A673 (cell line): Measurements from ENCODE around the gene ZNF212. TPM values are rescaled to one million over a fixed set of nuclear protein-coding genes. Genes with fewer than 3 reads are reported as not detected.

ENCODE experiments used
- BruUV-seq: library from RNA; stranded (reverse); fragments of 400-500 nt; replicated peaks from 2 replicates; lab custom pipeline; 2021; lab: Mats Ljungman, UMichigan
- CTCF ChIA-PET: fragments of 300-600 bp; sonication (Branson Sonifier 250); formaldehyde crosslinking; loops from one replicate; lab custom pipeline; 2022; ENCODE audit warnings: antibody characterized with exemption; lab: Charles Lee
- POLR2A ChIA-PET: fragments of 300-600 bp; sonication (Branson Sonifier 250); formaldehyde crosslinking; loops from one replicate; lab custom pipeline; 2022; ENCODE audit warnings: antibody characterized with exemption; ENCODE audit not compliant: low non-redundant PET; lab: Charles Lee
- DNase-seq: peaks from one replicate; pipeline ENCODE4 v3.0.0-alpha.2; 2015; ENCODE audit warnings: low spot score
- H3K27ac ChIP-seq: fragments of 200-600 bp; sonication (generic); 2 replicates; pipeline ENCODE4 v1.5.1; 2016; ENCODE audit warnings: mixed run types, low read depth, mild to moderate bottlenecking, mixed read lengths, antibody characterized with exemption, low read length; ENCODE audit not compliant: poor library complexity, severe bottlenecking
- H3K27me3 ChIP-seq: fragments of 200-600 bp; sonication (generic); replicated peaks from 2 replicates; pipeline ENCODE4 v1.6.1; 2017; ENCODE audit warnings: mixed run types, low read depth, mild to moderate bottlenecking, mixed read lengths, antibody characterized with exemption, low read length; ENCODE audit not compliant: insufficient read depth, poor library complexity
- H3K36me3 ChIP-seq: fragments of 200-600 bp; sonication (generic); 2 replicates; pipeline ENCODE4 v1.6.1; 2016; ENCODE audit warnings: mixed run types, mild to moderate bottlenecking, mixed read lengths, antibody characterized with exemption, low read length; ENCODE audit not compliant: insufficient read depth, poor library complexity, severe bottlenecking
- H3K4me1 ChIP-seq: fragments of 200-600 bp; sonication (generic); 2 replicates; pipeline ENCODE4 v1.6.1; 2017; ENCODE audit warnings: mixed run types, mild to moderate bottlenecking, mixed read lengths, antibody characterized with exemption, low read length; ENCODE audit not compliant: insufficient read depth, poor library complexity, severe bottlenecking
- H3K4me3 ChIP-seq: fragments of 200-600 bp; sonication (generic); 2 replicates; pipeline ENCODE4 v1.5.1; 2016; ENCODE audit warnings: low read depth, mixed run types, mild to moderate bottlenecking, mixed read lengths, low read length; ENCODE audit not compliant: poor library complexity, severe bottlenecking
- H3K9me3 ChIP-seq: fragments of 200-600 bp; sonication (generic); 2 replicates; pipeline ENCODE4 v1.6.1; 2016; ENCODE audit warnings: mixed run types, low read depth, mild to moderate bottlenecking, mixed read lengths, antibody characterized with exemption, low read length; ENCODE audit not compliant: poor library complexity, severe bottlenecking
- EZH2 ChIP-seq: fragments of 200-600 bp; sonication (generic); IDR thresholded peaks from 2 replicates; pipeline ENCODE4 v1.6.1; 2017; ENCODE audit warnings: borderline replicate concordance, low read depth, mild to moderate bottlenecking, mixed read lengths, antibody characterized with exemption, low read length; ENCODE audit not compliant: poor library complexity, severe bottlenecking
- intact Hi-C: fragments of 100-400 bp; cut with micrococcal nuclease; formaldehyde crosslinking; loops from one replicate; pipeline ENCODE4 v1.10.0; 2022; ENCODE audit not compliant: unreplicated experiment
- total RNA-seq: library from RNA; stranded (reverse); gene quantifications from 2 replicates; pipeline ENCODE4 v1.2.3, GENCODE V29; 2021
- TF ChIP-seq, protein P1 (sequence below): fragments of 300-800, 200-600 bp; sonication (generic); conservative IDR thresholded peaks from 2 replicates; pipeline ENCODE4 v1.5.1; 2017; ENCODE audit warnings: low read depth, mild to moderate bottlenecking, antibody characterized with exemption, low read length, moderate library complexity, mixed read lengths

The ZNF212 gene
- total RNA-seq, 1 experiment from 2014 or later, result 12.3 TPM

DNA sequence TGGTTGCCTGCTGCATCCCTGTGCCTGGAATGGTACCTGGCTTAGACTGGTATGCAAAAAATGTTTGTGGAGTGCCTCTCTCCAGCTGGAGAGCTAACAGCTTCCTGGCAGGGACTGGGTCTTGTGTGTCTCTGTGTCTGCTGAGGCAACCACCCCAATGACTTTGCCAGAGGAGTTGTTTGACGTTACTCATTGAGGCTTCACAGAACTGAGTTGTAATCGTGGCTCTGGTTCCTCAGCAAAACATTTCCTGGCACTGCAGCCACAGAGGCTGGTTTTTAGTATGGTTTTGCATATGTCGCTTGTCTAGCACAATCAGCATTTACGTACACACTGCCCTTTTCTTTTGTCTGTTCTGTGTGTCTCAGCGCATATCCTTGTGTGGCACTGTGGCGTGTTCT lies 36.6 kb upstream of the ZNF212 start:
- no TSS peak for BruUV-seq
- Histone ChIP-seq H3K27ac (no peak overlapping the region), H3K9me3 (no peaks in the 10 kb centered on the region), H3K4me1 (no peaks in the 10 kb centered on the region), H3K27me3 (no peaks in the 10 kb centered on the region), H3K4me3 (no peak overlapping the region), H3K36me3 (peaks cover 80% of the 10 kb centered on the region)
- POLR2A ChIA-PET, result interaction anchor here (0.6 kb wide), 1 partner anchor 33 kb away, joined by 3 read pairs; no protein-coding TSS in a partner anchor
- intact Hi-C loops, result no loop called here
- CTCF ChIA-PET, result no interaction called here
- DNase-seq, result no peak
- TF ChIP-seq, protein P1, sequence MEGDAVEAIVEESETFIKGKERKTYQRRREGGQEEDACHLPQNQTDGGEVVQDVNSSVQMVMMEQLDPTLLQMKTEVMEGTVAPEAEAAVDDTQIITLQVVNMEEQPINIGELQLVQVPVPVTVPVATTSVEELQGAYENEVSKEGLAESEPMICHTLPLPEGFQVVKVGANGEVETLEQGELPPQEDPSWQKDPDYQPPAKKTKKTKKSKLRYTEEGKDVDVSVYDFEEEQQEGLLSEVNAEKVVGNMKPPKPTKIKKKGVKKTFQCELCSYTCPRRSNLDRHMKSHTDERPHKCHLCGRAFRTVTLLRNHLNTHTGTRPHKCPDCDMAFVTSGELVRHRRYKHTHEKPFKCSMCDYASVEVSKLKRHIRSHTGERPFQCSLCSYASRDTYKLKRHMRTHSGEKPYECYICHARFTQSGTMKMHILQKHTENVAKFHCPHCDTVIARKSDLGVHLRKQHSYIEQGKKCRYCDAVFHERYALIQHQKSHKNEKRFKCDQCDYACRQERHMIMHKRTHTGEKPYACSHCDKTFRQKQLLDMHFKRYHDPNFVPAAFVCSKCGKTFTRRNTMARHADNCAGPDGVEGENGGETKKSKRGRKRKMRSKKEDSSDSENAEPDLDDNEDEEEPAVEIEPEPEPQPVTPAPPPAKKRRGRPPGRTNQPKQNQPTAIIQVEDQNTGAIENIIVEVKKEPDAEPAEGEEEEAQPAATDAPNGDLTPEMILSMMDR, result no peak
- no peak for TF ChIP-seq EZH2

DNA sequence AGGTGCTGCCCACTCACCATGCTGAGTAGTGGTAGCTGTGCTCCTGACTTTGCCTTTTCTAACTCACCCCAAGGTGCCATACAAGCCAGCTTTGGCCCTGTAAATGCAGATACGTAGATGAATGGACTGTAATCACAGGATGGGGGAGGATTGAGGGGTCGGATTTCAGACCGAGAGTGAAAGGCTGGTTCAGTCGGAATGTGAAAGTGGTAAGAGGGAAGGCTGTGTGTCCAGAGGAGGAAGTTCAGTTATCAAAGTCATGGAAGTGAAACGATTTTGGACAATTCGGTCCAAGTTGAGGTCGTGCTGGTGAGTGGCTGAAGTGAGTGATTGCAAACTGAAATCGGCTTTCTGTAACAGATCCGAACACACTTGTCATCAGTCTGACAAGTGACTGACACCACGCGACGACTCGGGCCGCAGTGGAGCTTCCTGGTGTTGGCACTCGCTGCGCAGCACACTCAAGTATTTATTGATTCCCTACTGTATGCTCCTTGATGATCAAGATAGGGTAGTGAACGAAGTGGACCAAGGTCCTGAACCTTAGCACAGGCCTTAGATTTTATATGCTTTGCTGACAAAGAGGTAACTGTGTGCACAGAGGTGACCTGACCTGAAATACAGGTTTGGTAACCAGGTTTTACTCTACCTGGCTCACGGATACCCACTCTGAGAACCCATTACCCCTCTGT lies 33.6 kb upstream of the ZNF212 start:
- peaks cover 69% of the 10 kb centered on the region for H3K36me3 ChIP-seq
- no peaks in the 10 kb centered on the region for H3K4me1 ChIP-seq
- H3K27ac ChIP-seq, result no peak overlapping the region
- POLR2A ChIA-PET, result no interaction called here
- no peaks in the 10 kb centered on the region for H3K9me3 ChIP-seq
- no peak overlapping the region for H3K4me3 ChIP-seq
- intact Hi-C loops, result no loop called here
- TF ChIP-seq, protein P1, result no peak
- TF ChIP-seq EZH2, result no peak
- H3K27me3 ChIP-seq, result no peaks in the 10 kb centered on the region
- CTCF ChIA-PET, result no interaction called here
- DNase-seq, result no peak
- BruUV-seq, result no TSS peak

DNA sequence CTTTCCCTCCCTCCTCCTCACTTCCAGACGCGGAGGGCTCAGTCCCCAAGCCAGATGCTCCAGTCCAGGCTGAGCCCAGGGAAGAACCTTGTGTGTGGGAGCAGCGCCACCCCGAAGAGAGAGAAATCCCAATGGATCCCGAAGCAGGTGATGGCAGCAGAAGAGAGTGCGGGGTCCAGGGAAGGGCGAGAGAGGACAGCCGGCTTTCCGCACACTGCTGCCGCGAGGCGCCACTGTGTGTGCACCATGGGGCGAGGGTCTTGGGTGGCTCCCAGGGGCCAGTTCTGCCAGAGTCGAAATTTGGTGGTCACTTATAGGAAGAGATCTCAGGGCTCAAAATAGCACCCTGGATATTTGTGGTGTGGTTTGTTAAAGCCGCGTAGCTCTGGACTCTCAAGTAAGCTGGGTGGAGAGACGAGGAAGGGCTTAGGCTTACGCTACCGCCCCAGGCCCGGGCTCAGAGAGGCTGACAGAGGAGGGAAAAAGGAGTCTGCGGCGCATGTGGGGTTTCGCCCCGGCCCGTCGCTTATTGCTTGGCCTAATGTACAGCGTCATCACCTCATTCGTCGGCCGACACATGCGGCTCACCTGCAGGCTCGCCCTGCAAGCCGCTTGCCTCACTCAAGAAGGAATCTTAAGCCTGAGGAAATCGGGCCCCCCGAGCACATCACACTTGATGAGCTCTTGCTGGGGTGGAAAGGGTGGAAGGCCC lies 32.0 kb upstream of the ZNF212 start:
- H3K36me3 ChIP-seq, result peaks cover 72% of the 10 kb centered on the region
- TF ChIP-seq, protein P1, result no peak
- TF ChIP-seq EZH2, result no peak
- BruUV-seq, result no TSS peak
- intact Hi-C loops, result no loop called here
- no peaks in the 10 kb centered on the region for H3K9me3 ChIP-seq
- H3K4me1 ChIP-seq, result no peaks in the 10 kb centered on the region
- no peak for DNase-seq
- H3K4me3 ChIP-seq, result no peak overlapping the region
- H3K27me3 ChIP-seq, result no peaks in the 10 kb centered on the region
- H3K27ac ChIP-seq, result no peak overlapping the region
- ChIA-PET CTCF (no interaction called here), POLR2A (no interaction called here)
